GM23338 (cell line): Measurements from ENCODE around the gene KRTAP4-12. TPM values are rescaled to one million over a fixed set of nuclear protein-coding genes. Genes with fewer than 3 reads are reported as not detected.
A peak's percentile ranks its signal among the peaks of the same experiment; 100 is the strongest.
"Not testable (repeated sequence)": the region's sequence is repeated elsewhere in the genome, so short reads cannot be mapped to it uniquely, and the experiment has no call there.

ENCODE experiments used
- ATAC-seq: fragments of 200-7000 bp; cut with Tn5 transposase; 3 replicates; pipeline ENCODE4 v1.9.1; 2020
- DNase-seq: peaks from one replicate; pipeline ENCODE4 v3.0.0-alpha.2; 2015; ENCODE audit warnings: low spot score
- H2AFZ ChIP-seq: fragments of 200-600 bp; sonication (generic); 2 replicates; pipeline ENCODE4 v1.8.0; 2016; ENCODE audit warnings: antibody characterized with exemption, mild to moderate bottlenecking, moderate library complexity
- H3F3A ChIP-seq: fragments of 200-600 bp; sonication (generic); replicated peaks from 2 replicates; pipeline ENCODE4 v1.8.0; 2017; ENCODE audit warnings: antibody characterized with exemption, mixed run types, low read depth
- H3K27ac ChIP-seq: fragments of 200-600 bp; sonication (generic); 2 replicates; pipeline ENCODE4 v1.6.1; 2016; ENCODE audit warnings: low read depth
- H3K27me3 ChIP-seq: fragments of 200-600 bp; sonication (generic); 2 replicates; pipeline ENCODE4 v1.8.0; 2016; ENCODE audit warnings: mild to moderate bottlenecking, mixed run types, moderate library complexity; ENCODE audit not compliant: insufficient read depth
- H3K36me3 ChIP-seq: fragments of 200-600 bp; sonication (generic); 2 replicates; pipeline ENCODE4 v1.8.0; 2016; ENCODE audit warnings: mild to moderate bottlenecking; ENCODE audit not compliant: insufficient read depth
- H3K4me1 ChIP-seq: fragments of 200-600 bp; sonication (generic); 2 replicates; pipeline ENCODE4 v1.8.0; 2016; ENCODE audit warnings: mild to moderate bottlenecking, moderate library complexity; ENCODE audit not compliant: insufficient read depth
- H3K4me2 ChIP-seq: fragments of 200-600 bp; sonication (generic); 2 replicates; pipeline ENCODE4 v1.7.1; 2017; ENCODE audit warnings: mixed run types
- H3K4me3 ChIP-seq: fragments of 200-600 bp; sonication (generic); 2 replicates; pipeline ENCODE4 v1.6.1; 2016; ENCODE audit warnings: mixed run types
- H3K79me2 ChIP-seq: fragments of 200-600 bp; sonication (generic); replicated peaks from 2 replicates; pipeline ENCODE4 v1.8.0; 2017; ENCODE audit warnings: mild to moderate bottlenecking; ENCODE audit not compliant: insufficient read depth
- H3K9me2 ChIP-seq: fragments of 200-600 bp; sonication (generic); 2 replicates; pipeline ENCODE4 v1.8.0; 2017; ENCODE audit not compliant: insufficient read depth
- H4K20me1 ChIP-seq: fragments of 200-600 bp; sonication (generic); replicated peaks from 2 replicates; pipeline ENCODE4 v1.8.0; 2017; ENCODE audit warnings: mild to moderate bottlenecking; ENCODE audit not compliant: insufficient read depth
- H3K27ac Mint-ChIP-seq: 2 replicates; pipeline ENCODE4 v1.8.0; 2020; ENCODE audit warnings: inconsistent platforms, mild to moderate bottlenecking, moderate library complexity, mixed read lengths
- H3K27me3 Mint-ChIP-seq: 3 replicates; pipeline ENCODE4 v1.8.0; 2022; ENCODE audit warnings: low read depth, mild to moderate bottlenecking, moderate library complexity, mixed read lengths, inconsistent platforms; ENCODE audit not compliant: insufficient read depth, poor library complexity
- H3K36me3 Mint-ChIP-seq: 3 replicates; pipeline ENCODE4 v1.8.0; 2021; ENCODE audit warnings: low read depth, mild to moderate bottlenecking, inconsistent platforms, moderate library complexity, mixed read lengths
- H3K4me1 Mint-ChIP-seq: 3 replicates; pipeline ENCODE4 v1.8.0; 2020; ENCODE audit warnings: mild to moderate bottlenecking, inconsistent platforms, mixed read lengths
- H3K4me3 Mint-ChIP-seq: 3 replicates; pipeline ENCODE4 v1.8.0; 2021; ENCODE audit warnings: moderate library complexity, mild to moderate bottlenecking, inconsistent platforms, mixed read lengths
- H3K9me3 Mint-ChIP-seq: 3 replicates; pipeline ENCODE4 v1.8.0; 2020; ENCODE audit warnings: moderate library complexity, mild to moderate bottlenecking, inconsistent platforms, mixed read lengths
- CREB1 ChIP-seq: fragments of 250-450 bp; sonication (Bioruptor Pico); IDR thresholded peaks from 2 replicates; pipeline ENCODE4 v1.5.0; 2020; ENCODE audit warnings: low read depth, mild to moderate bottlenecking, moderate library complexity
- CTCF ChIP-seq, 2 experiments: fragments of 200-600 bp in 1 of 2; sonication (generic) in 1 of 2; conservative IDR thresholded peaks; 2 replicates each; pipeline versions ENCODE4 v1.5.1 to v1.6.1; 2016 to 2017; ENCODE audit warnings: antibody characterized with exemption in 2 of 2, low read depth in 2 of 2, mild to moderate bottlenecking in 2 of 2, moderate library complexity in 1 of 2
- ETS1 ChIP-seq: IDR thresholded peaks from 2 replicates; pipeline ENCODE4 v1.6.1; 2016; ENCODE audit warnings: antibody characterized with exemption
- EZH2 ChIP-seq: fragments of 200-600 bp; sonication (generic); IDR thresholded peaks from one replicate; pipeline ENCODE4 v1.8.0; 2017; ENCODE audit warnings: antibody characterized with exemption, mild to moderate bottlenecking, low read depth; ENCODE audit not compliant: unreplicated experiment
- EZH2phosphoT487 ChIP-seq: fragments of 200-600 bp; sonication (generic); IDR thresholded peaks from one replicate; pipeline ENCODE4 v1.8.1; 2018; ENCODE audit warnings: antibody characterized with exemption; ENCODE audit not compliant: unreplicated experiment
- NANOG ChIP-seq: IDR thresholded peaks from 2 replicates; pipeline ENCODE4 v1.6.1; 2016; ENCODE audit warnings: antibody characterized with exemption, borderline replicate concordance
- STAT1 ChIP-seq: IDR thresholded peaks from one replicate; pipeline ENCODE4 v1.6.1; 2016; ENCODE audit warnings: antibody characterized with exemption; ENCODE audit not compliant: unreplicated experiment
- ZNF114 ChIP-seq: fragments of 250-450 bp; sonication (Bioruptor Pico); IDR thresholded peaks from 2 replicates; pipeline ENCODE4 v1.5.0; 2020; ENCODE audit warnings: mild to moderate bottlenecking, moderate library complexity
- ZNF331 ChIP-seq: fragments of 250-450 bp; sonication (Bioruptor Pico); IDR thresholded peaks from 2 replicates; pipeline ENCODE4 v1.5.0; 2020; ENCODE audit warnings: low read depth, mild to moderate bottlenecking, moderate library complexity
- polyA plus RNA-seq: library from polyadenylated mRNA; unstranded; fragments of >200 nt; fragmentation: Nextera tagmentation; extraction: Ambion mirVana; gene quantifications from 2 replicates; pipeline ENCODE4 v1.2.1, GENCODE V29; 2016
- total RNA-seq: library from RNA; depleted of rRNA; stranded (reverse); fragments of >200 nt; shearing (Covaris generic); gene quantifications from 2 replicates; pipeline ENCODE4 v1.2.3, GENCODE V29; 2014

The KRTAP4-12 gene
- total and polyA plus RNA-seq, 2 experiments from 2014 or later: not detected

GRCh38 chr17:41121742-41122141 is 2.2 kb downstream of the KRTAP4-12 start (continued):
- TF ChIP-seq NANOG (no peak), ZNF114 (CRISPR knock-in tag) (no peak), EZH2phosphoT487 (no peak), CTCF (conservative IDR thresholded peaks at IDR 0.05; ENCODE audit: low read depth in 2 of 2) (no peak), STAT1 (no peak), ETS1 (no peak), CREB1 (no peak), EZH2 (no peak)

GRCh38 chr17:41119696-41120690 is 4.0 kb downstream of the KRTAP4-12 start:
- H2AFZ ChIP-seq, H3K27me3 Mint-ChIP-seq, H3K36me3 Mint-ChIP-seq, H3K4me3 ChIP-seq, H3F3A ChIP-seq, DNase-seq, H3K9me3 Mint-ChIP-seq, H3K79me2 ChIP-seq, H4K20me1 ChIP-seq, H3K27me3 ChIP-seq, H3K4me1 ChIP-seq, H3K4me2 ChIP-seq, H3K27ac Mint-ChIP-seq, H3K9me2 ChIP-seq, H3K36me3 ChIP-seq, H3K4me3 Mint-ChIP-seq, ATAC-seq, H3K27ac ChIP-seq: not testable (repeated sequence)
- H3K4me1 Mint-ChIP-seq: peaks cover 33% of the 10 kb centered on the region

GRCh38 chr17:41118721-41119120 is 5.3 kb downstream of the KRTAP4-12 start:
- no peaks in the 10 kb centered on the region for H3F3A ChIP-seq
- peaks cover 13% of the 10 kb centered on the region for H3K36me3 Mint-ChIP-seq
- 0 out of 2 replicates have a peak, but pooled peaks cover 4% of the 10 kb centered on the region for H3K4me1 ChIP-seq
- DNase-seq (no peak), ATAC-seq (no peak)
- no peaks in the 10 kb centered on the region for H3K27me3 ChIP-seq
- H4K20me1 ChIP-seq: no peaks in the 10 kb centered on the region
- H3K4me2 ChIP-seq: no peak overlapping the region
- no peak overlapping the region for H3K4me3 Mint-ChIP-seq
- no peak overlapping the region for H2AFZ ChIP-seq
- H3K79me2 ChIP-seq: no peaks in the 10 kb centered on the region
- H3K9me2 ChIP-seq: no peaks in the 10 kb centered on the region
- peaks cover 6% of the 10 kb centered on the region for H3K27me3 Mint-ChIP-seq
- peaks cover 5% of the 10 kb centered on the region; the same call in 2 of the 3 replicates for H3K9me3 Mint-ChIP-seq
- peaks cover 33% of the 10 kb centered on the region for H3K4me1 Mint-ChIP-seq
- no peak overlapping the region for H3K27ac ChIP-seq
- no peak overlapping the region for H3K4me3 ChIP-seq
- no peak for TF ChIP-seq CREB1
- no peak for TF ChIP-seq ZNF331 (CRISPR knock-in tag)
- TF ChIP-seq EZH2phosphoT487: no peak
- no peaks in the 10 kb centered on the region; the same call in 1 of the 2 replicates for H3K36me3 ChIP-seq
- no peak overlapping the region for H3K27ac Mint-ChIP-seq

GRCh38 chr17:41117846-41118386 is 6.1 kb downstream of the KRTAP4-12 start, which contains the start of gene KRTAP4-11:
Gene KRTAP4-11, minus strand, starts transcription at chr17:41118373. Its CDS starts 58 bp downstream, at chr17:41118315.
- H3K36me3 ChIP-seq, DNase-seq, H3K9me2 ChIP-seq, H3K27me3 Mint-ChIP-seq, H3K4me1 ChIP-seq, H2AFZ ChIP-seq, H3K4me3 ChIP-seq, H3K27ac ChIP-seq, H3K27me3 ChIP-seq, H3K4me3 Mint-ChIP-seq, H3K4me2 ChIP-seq, ATAC-seq, H3K79me2 ChIP-seq, H3F3A ChIP-seq, H4K20me1 ChIP-seq: not testable (repeated sequence)
- Mint-ChIP-seq H3K9me3 (peaks cover 13% of the 10 kb centered on the region), H3K27ac (peak within 1 kb of the TSS; percentile 66; the same call in 1 of the 2 replicates), H3K4me1 (peaks cover 28% of the 10 kb centered on the region), H3K36me3 (peaks cover 20% of the 10 kb centered on the region)
